HG03457 (cell line): ENCODE results near the gene BATF2.

Experiments used
- ATAC-seq: cut with Tn5 transposase; IDR thresholded peaks from one replicate; pipeline ENCODE4 v1.9.1; 2021; ENCODE audit warnings: moderate number of reproducible peaks; ENCODE audit not compliant: unreplicated experiment

The BATF2 gene

DNA sequence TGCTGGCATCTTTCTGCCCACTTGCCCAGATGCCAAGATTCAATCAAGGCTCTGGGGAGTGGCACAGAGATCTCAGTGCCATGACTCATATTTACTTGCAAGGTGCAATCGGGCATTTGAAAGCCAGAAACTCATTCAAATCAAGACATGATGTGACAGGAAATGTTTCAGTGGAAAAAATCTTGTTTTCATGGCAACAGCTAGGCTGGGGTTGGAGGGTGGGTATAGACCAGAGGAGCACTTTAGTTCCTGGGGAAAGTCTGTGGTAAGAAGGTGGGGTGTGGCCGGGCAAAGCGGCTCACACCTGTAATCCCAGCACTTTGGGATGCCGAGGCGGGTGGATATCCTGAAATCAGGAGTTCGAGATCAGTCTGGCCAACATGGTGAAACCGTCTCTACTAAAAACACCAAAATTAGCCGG lies 26.0 kb downstream of the BATF2 start:
- ATAC-seq, result no peak

DNA sequence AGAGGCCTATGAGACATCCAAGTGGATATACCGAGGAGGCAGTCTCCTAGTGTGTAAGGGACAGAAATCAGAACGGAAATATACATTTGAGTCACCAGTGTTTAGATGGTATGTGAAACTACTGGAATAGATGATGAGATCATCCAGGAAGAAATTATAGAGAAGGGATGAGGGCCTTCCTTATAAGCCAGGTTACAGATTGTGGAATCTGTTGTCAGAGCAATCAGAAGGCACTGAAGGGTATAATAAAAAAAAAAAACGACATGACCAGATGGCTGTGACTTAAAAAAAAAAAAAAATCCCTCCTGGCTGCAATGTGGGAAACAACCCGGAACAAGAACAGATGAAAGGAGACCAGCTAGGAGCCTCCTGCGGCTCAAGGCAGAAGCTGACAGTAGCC lies 27.6 kb downstream of the BATF2 start:
- ATAC-seq, result no peak

GRCh38 chr11:64967375-64967774 lies 29.4 kb downstream of the BATF2 start:
- no peak for ATAC-seq

DNA sequence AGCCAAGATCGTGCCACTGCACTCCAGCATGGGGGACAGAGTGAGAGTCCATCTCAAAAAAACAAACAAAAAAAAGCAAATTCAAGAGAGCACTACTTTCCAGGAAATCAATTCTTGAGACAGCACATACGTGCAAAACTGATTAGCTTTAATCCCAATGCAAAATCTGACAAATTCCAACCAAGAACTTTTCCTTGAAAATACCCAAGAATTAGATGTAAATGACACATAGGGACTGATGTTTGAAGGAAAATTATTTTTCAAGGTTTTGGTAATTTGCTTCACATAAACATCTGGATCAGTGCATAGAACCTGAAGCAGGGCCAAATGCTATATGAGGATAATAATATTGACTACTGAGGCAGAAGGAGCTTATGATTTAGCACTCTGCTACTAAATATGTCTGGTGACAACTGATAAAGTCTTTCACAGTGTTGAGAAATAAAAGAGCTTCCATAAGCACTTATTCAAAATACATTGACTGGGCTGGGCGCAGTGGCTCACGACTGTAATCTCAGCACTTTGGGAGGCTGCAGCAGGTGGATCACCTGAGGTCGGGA lies 33.6 kb downstream of the BATF2 start:
- no peak for ATAC-seq

- ATAC-seq, result no peak
These were observed 36.1 kb downstream of the BATF2 start for GRCh38 chr11:64960719-64961118.

GRCh38 chr11:64959498-64959897 lies 37.3 kb downstream of the BATF2 start:
- no peak for ATAC-seq

- ATAC-seq, result no peak
These were observed 42.6 kb downstream of the BATF2 start for GRCh38 chr11:64954201-64954600.

- no peak for ATAC-seq
These were observed 45.2 kb downstream of the BATF2 start for GRCh38 chr11:64951529-64951928.

DNA sequence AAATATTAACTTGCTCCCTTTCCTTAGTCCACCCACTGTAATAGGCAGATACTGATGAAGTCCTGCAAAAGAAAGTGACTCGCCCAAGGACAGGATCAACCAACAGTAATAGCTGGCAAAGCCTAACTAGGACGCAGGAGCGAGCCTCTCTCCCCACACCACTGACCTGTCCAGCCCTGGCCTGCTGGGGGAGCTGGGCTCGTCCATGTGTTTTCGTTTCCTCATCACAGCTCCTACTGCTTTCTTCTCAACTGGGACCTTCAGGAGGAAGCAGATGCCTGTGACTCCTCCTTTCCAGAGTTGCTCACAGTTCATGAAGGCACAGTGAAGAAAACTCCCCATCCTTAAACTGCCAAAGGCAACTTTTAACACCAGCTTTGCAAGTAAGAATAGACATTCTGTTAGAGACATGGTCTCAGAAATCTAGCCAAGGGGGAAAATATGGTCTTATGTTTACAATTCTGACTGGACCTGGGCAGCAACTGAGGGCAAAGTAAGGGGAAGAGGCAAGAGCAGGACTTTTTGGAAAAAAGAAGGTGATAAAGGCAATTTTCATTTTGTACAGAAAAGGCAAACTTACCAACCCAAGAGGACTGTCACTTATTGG lies 49.5 kb downstream of the BATF2 start:
- no peak for ATAC-seq
